ENCODE measurements around the gene ZNF614. TPM values are rescaled to one million over a fixed set of nuclear protein-coding genes. Genes with fewer than 3 reads are reported as not detected.
"Not testable (repeated sequence)": the region's sequence is repeated elsewhere in the genome, so short reads cannot be mapped to it uniquely, and the experiment has no call there.

The ZNF614 gene
- total and polyA plus RNA-seq, 10 donors: 3.0 to 10.9 (median 7.9) TPM

DNA sequence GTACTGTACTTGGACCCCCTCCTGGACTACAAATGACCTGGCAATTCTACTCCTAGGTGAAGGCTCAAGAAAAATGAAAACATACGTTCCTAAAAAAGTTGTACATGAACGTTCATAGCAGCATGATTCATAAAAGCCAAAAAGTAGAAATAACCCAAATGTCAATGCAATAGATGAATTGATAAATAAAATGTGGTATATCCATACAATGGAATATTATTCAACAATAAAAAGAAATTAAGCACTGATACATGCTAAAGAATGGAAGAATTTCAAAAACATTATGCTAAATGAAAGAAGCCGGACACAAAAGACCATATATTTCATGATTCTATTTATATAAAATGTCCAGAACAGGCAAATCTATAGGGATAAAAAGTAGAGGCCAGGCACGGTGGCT, 11.0 kb upstream of the ZNF614 start:
- Histone ChIP-seq H3K9me3 (peaks cover 21 to 95% (median 94%) of the 10 kb centered on the region in 8 donors), H3K27ac (no peak overlapping the region), H3K4me1 (no peaks in the 10 kb centered on the region), H3K27me3 (replicated peaks in 1 of 7) (no peaks in the 10 kb centered on the region), H3K36me3 (peaks cover 49 to 100% (median 89%) of the 10 kb centered on the region in 6 donors), H3K4me3 (no peak overlapping the region)
- no peak for DNase-seq
- TF ChIP-seq, protein P1, sequence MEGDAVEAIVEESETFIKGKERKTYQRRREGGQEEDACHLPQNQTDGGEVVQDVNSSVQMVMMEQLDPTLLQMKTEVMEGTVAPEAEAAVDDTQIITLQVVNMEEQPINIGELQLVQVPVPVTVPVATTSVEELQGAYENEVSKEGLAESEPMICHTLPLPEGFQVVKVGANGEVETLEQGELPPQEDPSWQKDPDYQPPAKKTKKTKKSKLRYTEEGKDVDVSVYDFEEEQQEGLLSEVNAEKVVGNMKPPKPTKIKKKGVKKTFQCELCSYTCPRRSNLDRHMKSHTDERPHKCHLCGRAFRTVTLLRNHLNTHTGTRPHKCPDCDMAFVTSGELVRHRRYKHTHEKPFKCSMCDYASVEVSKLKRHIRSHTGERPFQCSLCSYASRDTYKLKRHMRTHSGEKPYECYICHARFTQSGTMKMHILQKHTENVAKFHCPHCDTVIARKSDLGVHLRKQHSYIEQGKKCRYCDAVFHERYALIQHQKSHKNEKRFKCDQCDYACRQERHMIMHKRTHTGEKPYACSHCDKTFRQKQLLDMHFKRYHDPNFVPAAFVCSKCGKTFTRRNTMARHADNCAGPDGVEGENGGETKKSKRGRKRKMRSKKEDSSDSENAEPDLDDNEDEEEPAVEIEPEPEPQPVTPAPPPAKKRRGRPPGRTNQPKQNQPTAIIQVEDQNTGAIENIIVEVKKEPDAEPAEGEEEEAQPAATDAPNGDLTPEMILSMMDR (IDR thresholded peaks at IDR 0.05 in 8 of 11, conservative IDR thresholded peaks at IDR 0.05 in 3 of 11): no peak
- no peak for TF ChIP-seq POLR2AphosphoS5 (IDR thresholded peaks at IDR 0.05)
- TF ChIP-seq POLR2A (IDR thresholded peaks at IDR 0.05): no peak
- intact Hi-C loops (cut with DNase I; ENCODE audit: low total_unique reads): no loop called here
- WGBS, 5 donors: 95 to 98% (median 97%) methylated on average over 4 of the region's 4 CpGs

DNA sequence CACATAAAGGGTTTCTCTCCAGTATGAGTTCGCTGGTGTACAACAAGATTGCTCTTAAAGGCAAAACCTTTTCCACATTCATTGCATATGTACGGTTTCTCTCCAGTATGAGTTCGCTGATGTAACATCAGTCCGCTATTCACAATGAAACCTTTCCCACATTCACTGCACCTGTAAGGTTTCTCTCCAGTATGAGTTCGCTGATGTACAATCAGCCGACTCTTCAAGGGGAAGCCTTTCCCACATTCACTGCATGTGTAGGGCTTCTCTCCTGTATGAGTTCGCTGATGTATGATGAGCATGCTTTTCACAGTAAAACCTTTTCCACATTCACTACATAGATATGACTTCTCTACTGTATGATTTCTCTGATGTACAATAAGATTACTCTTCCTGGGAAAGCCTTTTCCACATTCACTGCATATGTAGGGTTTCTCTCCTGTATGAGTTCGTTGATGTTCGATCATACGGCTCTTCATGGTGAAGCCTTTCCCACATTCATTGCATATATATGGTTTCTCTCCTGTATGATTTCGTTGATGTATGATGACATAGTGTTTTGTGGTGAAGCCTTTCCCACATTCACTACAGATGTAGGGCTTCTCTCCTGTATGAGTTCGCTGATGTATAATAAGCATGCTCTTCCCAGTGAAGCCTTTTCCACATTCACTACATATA, 6.0 kb upstream of the ZNF614 start:
- no peak for TF ChIP-seq POLR2A (IDR thresholded peaks at IDR 0.05)
- TF ChIP-seq, protein P1 (IDR thresholded peaks at IDR 0.05 in 8 of 11, conservative IDR thresholded peaks at IDR 0.05 in 3 of 11): no peak
- no peak for TF ChIP-seq POLR2AphosphoS5 (IDR thresholded peaks at IDR 0.05)
- Histone ChIP-seq H3K9me3 (peaks cover 33 to 100% (median 96%) of the 10 kb centered on the region in 8 donors), H3K4me3 (peak overlapping the region in 1 of 8 donors; percentile 8), H3K4me1 (peaks cover 0 to 2% (median under 1%) of the 10 kb centered on the region in 6 donors), H3K27ac (no peak overlapping the region), H3K36me3 (peaks cover 39 to 75% (median 57%) of the 10 kb centered on the region in 6 donors), H3K27me3 (replicated peaks in 1 of 7) (no peaks in the 10 kb centered on the region)
- intact Hi-C loops (cut with DNase I; ENCODE audit: low total_unique reads): no loop called here
- 97 to 99% (median 97%) methylated on average over 12 of the region's 12 CpGs for WGBS, 5 donors
- no peak for DNase-seq

DNA sequence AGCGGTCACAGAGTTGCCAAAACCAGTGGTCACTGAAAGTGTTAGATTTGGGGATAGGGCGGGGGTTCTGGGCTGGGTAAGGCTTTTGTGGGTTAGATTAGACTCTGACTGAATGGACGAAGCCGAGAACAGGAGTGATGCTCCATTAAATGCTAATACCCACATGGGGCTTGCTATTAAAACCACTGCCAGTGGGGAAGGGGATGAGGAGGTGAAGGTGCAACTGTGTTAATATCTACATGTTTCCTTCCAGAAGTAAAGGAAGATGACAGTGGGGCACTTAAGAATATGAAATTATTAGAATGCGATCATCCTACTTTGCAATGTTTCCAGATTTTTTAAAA, 573 bp upstream of the ZNF614 start:
- 17 to 21% (median 21%) methylated on average over 5 of the region's 5 CpGs for WGBS, 5 donors
- no peak for DNase-seq
- Histone ChIP-seq H3K36me3 (peaks cover 7 to 54% (median 26%) of the 10 kb centered on the region in 6 donors), H3K4me1 (peaks cover 6 to 26% (median 20%) of the 10 kb centered on the region in 6 donors), H3K9me3 (peaks cover 18 to 81% (median 75%) of the 10 kb centered on the region in 8 donors), H3K27me3 (replicated peaks in 1 of 7) (no peaks in the 10 kb centered on the region), H3K27ac (peak overlapping the region; percentile 93 to 97 (median 96)), H3K4me3 (peak overlapping the region; percentile 59 to 83 (median 68))
- TF ChIP-seq POLR2AphosphoS5 (IDR thresholded peaks at IDR 0.05) (no peak), POLR2A (IDR thresholded peaks at IDR 0.05) (no peak)
- TF ChIP-seq, protein P1 (IDR thresholded peaks at IDR 0.05 in 8 of 11, conservative IDR thresholded peaks at IDR 0.05 in 3 of 11): no peak
- intact Hi-C loops (cut with DNase I; ENCODE audit: low total_unique reads): no loop called here

DNA sequence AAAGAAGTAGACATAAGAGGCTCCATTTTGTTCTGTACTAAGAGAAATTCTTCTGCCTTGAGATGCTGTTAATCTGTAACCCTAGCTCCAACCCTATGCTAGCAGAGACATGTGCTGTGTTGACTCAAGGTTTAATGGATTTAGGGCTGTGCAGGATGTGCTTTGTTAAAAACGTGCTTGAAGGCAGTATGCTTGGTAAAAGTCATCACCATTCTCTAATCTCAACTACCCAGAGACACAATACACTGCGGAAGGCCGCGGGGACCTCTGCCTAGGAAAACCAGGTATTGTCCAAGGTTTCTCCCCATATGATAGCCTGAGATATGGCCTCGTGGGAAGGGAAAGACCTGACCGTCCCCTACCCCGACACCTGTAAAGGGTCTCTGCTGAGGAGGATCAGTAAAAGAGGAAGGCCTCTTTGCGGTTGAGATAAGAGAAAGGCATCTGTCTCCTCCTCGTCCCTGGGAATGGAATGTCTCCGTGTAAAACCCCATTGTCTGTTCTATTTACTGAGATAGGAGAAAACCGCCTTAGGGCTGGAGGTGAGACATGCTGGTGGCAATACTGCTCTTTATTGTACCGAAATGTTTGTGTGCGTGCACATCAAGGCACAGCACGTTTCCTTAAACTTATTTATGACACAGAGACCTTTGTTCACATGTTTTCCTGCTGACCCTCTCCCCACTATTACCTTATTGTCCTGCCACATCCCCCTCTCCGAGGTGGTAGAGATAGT, 1.8 kb downstream of the ZNF614 start:
- 93 to 96% (median 94%) methylated on average over 15 of the region's 15 CpGs for WGBS, 5 donors
- intact Hi-C loops (cut with DNase I; ENCODE audit: low total_unique reads); H3K27ac ChIP-seq; H3K27me3 ChIP-seq (replicated peaks in 1 of 7); DNase-seq: not testable (repeated sequence)
- Histone ChIP-seq H3K36me3 (peaks cover 11 to 58% (median 46%) of the 10 kb centered on the region in 6 donors), H3K4me3 (peak overlapping the region in 1 of 8 donors; percentile 76), H3K4me1 (peaks cover 6 to 26% (median 20%) of the 10 kb centered on the region in 6 donors), H3K9me3 (peaks cover 8 to 81% (median 75%) of the 10 kb centered on the region in 8 donors)

DNA sequence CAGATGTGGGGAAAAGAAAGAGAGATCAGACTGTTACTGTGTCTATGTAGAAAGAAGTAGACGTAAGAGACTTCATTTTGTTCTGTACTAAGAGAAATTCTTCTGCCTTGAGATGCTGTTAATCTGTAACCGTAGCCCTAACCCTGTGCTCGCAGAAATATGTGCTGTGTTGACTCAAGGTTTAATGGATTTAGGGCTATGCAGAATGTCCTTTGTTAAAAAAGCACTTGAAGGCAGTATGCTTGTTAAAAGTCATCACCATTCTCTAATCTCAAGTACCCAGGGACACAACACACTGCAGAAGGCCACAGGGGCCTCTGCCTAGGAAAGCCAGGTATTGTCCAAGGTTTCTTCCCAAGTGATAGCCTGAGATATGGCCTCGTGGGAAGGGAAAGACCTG, 3.7 kb downstream of the ZNF614 start:
- Histone ChIP-seq H3K4me1 (peaks cover 6 to 26% (median 20%) of the 10 kb centered on the region in 6 donors), H3K9me3 (peaks cover 6 to 81% (median 76%) of the 10 kb centered on the region in 8 donors), H3K36me3 (peaks cover 13 to 76% (median 66%) of the 10 kb centered on the region in 6 donors)
- DNase-seq; intact Hi-C loops (cut with DNase I; ENCODE audit: low total_unique reads); H3K27me3 ChIP-seq (replicated peaks in 1 of 7); H3K4me3 ChIP-seq; H3K27ac ChIP-seq: not testable (repeated sequence)
- WGBS, 5 donors: 95 to 99% (median 97%) methylated on average over 4 of the region's 4 CpGs

Measured in spleen (tissue), 11 donors.